Stimulated activated CD4-positive, alpha-beta T cell treated with anti-CD3 and anti-CD28 coated beads, Interleukin-2, amount 100 ng/mL, for 24 hours (primary cell): ENCODE results near the gene USP34.
"Not testable (repeated sequence)": the region's sequence is repeated elsewhere in the genome, so short reads cannot be mapped to it uniquely, and the experiment has no call there.

Source experiments
- DNase-seq, 2 donors: peaks; one replicate each; pipeline ENCODE4 v3.0.0-alpha.2; 2020

USP34 gene

GRCh38 chr2:61470965-61471904 is at the start of gene USP34:
Gene USP34 (minus strand): TSS chr2:61471087. CDS start chr2:61470692, 395 bp downstream.
- peak; percentile 90 to 92 for DNase-seq

- DNase-seq, result no peak
Observed at GRCh38 chr2:61520261-61520660, 49.4 kb upstream of the USP34 start.

- DNase-seq, result no peak
Observed at GRCh38 chr2:61512768-61513398, 42.0 kb upstream of the USP34 start.

- no peak for DNase-seq
Observed at GRCh38 chr2:61510674-61511671, 40.1 kb upstream of the USP34 start.

GRCh38 chr2:61504949-61505348 is 34.1 kb upstream of the USP34 start:
- DNase-seq, result no peak

- no peak for DNase-seq
Observed at GRCh38 chr2:61499060-61499459, 28.2 kb upstream of the USP34 start.

- DNase-seq, result peak in 1 of 2 donors; percentile 27
Observed at GRCh38 chr2:61493523-61493942, 22.6 kb upstream of the USP34 start.

GRCh38 chr2:61492476-61492875 is 21.6 kb upstream of the USP34 start:
- no peak for DNase-seq

- DNase-seq, result no peak
Observed at GRCh38 chr2:61485281-61485680, 14.4 kb upstream of the USP34 start.

GRCh38 chr2:61478086-61478485 is 7.2 kb upstream of the USP34 start:
- no peak for DNase-seq

- DNase-seq, result not testable (repeated sequence)
Observed at GRCh38 chr2:61476929-61477589, 6.2 kb upstream of the USP34 start.

- peak in 1 of 2 donors; percentile 30 for DNase-seq
Observed at GRCh38 chr2:61471905-61472805, 1.3 kb upstream of the USP34 start.

- peak; percentile 86 to 89 for DNase-seq
Observed at GRCh38 chr2:61470122-61470951, 550 bp downstream of the USP34 start.

- no peak for DNase-seq
Observed at GRCh38 chr2:61469424-61470121, 1.3 kb downstream of the USP34 start.

GRCh38 chr2:61468231-61468630 is 2.7 kb downstream of the USP34 start:
- DNase-seq, result not testable (repeated sequence)

GRCh38 chr2:61465045-61465444 is 5.8 kb downstream of the USP34 start:
- DNase-seq, result no peak

- DNase-seq, result no peak
Observed at GRCh38 chr2:61463769-61464475, 7.0 kb downstream of the USP34 start.

GRCh38 chr2:61461404-61461803 is 9.5 kb downstream of the USP34 start:
- no peak for DNase-seq

GRCh38 chr2:61460163-61460562 is 10.7 kb downstream of the USP34 start:
- no peak for DNase-seq
